CMK (cell line): ENCODE results near the gene SUMO1.

Experiments used
- DNase-seq: peaks from one replicate; pipeline ENCODE4 v3.0.0-alpha.2; 2010; ENCODE audit warnings: low read depth

SUMO1 gene

DNA sequence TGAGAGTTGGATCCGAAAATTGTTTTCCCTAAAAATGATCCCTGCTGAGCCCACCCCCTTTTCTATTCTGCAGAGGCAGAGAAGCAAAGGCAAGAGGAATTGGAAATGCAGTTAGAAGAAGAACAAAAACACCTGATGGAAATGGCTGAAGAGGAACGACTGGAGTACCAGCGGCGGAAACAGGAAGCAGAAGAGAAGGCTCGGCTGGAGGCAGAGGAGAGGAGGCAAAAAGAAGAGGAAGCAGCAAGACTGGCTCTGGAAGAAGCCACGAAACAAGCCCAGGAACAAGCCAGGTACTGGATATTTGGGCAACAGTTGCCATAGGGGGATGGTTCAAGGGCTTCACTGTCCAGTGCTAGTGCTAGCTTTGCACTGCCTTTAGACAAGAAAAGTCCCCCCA lies 41.7 kb downstream of the SUMO1 start:
- no peak for DNase-seq

DNA sequence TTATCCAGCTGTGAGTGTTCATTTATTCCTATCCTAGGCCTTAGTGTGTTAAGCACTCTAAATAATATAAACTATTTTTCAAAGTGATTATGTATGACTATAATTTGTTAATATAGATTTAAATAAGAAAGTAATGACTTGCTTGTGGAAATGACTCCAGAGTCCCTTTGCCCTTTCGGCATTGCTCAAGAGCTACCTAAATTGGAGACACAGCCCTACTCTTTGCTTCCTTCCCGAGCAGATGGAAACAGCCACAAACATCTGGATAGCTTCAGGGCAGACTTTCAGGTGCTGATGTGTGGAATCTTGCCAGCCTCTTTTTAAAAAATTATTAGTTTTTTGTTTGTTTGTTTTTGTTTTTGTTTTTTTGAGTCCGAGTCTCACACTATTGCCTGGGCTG lies 44.0 kb downstream of the SUMO1 start:
- DNase-seq = no peak

DNA sequence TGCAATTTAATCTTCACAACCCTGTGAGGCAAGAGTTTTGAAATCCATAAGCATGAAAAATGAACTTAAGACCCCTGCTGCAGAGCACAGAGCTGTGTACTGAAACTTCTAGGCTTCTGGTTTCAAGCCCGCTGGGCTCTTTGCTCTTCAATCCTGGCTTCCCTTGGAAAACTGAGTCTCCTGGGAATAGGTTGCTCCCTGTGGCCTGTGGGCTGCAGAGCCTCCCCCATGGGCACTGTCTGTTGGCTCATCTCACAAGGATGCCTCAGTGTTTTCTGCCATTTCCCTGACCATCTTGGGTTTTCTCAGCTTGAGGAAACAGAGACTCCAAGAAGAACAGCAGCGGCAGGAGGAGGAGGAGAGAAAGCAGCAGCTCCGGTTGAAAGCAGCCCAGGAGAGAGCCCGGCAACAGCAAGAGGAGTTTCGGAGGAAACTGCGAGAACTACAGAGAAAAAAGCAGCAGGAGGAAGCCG lies 44.5 kb downstream of the SUMO1 start:
- no peak for DNase-seq

DNA sequence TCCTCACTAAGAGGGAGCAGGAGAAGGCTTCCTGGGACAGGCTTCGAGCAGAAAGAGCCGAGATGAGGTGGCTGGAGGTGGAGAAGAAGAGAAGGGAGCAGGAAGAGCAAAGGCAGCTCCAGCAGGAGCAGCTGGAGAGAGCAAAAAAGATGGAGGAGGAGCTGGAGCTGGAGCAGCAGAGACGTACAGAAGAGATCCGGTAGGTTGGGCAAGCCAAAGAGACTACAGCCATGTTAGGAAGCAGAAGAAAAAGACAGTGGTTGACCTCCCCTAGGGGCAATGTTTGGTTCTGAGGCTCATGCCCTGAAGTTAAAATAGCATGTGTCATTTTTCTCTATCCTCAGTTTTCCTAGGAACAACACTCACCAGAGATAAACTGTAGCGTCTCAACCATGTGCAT lies 45.1 kb downstream of the SUMO1 start:
- DNase-seq = no peak

DNA sequence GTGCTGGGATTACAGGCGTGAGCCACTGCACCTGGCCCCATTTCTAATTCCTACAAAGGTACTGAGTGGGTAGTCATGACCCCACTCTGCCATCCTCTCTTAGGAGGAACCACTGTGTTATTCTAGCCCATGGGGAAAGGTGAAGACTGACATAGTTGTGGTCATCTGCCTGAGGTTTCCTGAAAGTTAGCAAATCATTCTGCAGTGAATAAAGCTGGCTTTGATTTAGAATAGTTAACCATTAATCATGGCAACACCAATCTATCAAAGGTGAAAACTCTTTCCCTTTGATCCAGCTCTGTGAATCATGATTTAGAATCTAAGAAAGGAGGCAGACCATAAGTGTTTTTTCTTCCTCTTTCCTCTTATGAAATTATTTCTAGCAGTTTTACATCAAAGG lies 50.8 kb downstream of the SUMO1 start:
- DNase-seq = no peak

DNA sequence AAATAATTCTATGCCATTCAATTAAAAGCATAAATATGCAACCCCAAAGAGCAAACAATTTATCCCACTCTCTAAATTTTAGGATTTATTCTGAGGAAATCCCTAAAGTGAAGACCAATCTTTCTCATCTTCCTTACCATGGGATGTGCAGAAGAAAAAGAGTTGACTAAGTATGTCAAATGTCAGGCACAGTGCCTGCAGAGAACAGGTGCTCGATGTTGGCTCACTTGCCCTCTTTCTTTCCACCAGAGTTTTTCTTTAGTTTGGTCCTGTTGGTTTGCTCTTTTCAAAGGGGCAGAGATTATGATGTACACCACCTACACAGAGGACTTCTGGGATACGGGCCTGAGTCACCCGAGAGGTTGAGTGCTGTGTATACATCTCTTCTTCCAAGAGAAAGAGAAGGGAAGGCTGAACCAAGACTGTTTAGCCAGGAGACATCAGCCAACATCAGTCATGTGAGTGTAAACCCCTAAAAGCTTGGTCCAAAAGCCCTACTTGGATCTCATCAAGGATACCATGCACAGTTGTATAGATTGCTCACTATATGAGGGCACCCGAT lies 51.7 kb downstream of the SUMO1 start:
- no peak for DNase-seq

DNA sequence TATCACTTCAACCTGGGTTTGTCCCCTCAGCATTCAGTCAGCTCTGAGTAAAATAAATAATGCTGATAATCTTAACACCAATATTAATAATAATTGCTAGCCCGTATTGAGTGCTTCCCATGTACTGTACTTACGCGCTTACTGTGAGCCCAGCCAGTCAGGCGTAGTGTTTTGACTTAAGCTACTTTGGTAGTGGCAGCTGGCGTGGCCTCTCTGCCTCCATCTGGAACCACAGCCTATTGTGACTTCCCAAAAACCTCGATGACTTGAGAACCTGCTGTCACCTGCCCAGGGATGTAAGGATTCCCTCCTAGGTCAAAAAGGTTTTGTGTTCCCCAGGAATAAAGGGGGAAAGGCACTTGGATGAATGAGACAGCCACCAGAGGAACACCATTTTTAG lies 53.2 kb downstream of the SUMO1 start:
- DNase-seq = no peak

DNA sequence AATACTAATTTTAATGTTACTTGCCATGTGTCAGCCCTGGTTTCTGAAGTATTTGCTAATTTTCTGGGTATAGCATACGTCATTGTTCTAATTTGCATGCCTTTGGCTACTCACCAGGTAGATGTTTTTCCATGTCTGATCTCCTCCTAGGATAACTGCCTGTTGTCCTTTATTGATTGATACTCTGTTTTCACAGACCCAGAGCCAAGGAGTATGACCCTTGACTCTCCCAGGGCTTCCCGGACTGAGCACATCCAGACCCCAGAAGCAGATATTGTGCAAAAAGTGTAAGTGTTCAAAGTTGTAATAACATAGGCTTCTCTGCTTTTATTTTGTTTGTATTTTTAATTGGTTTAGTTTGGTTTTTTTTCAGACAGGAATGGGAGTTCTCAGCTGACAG lies 53.8 kb downstream of the SUMO1 start:
- DNase-seq = no peak

DNA sequence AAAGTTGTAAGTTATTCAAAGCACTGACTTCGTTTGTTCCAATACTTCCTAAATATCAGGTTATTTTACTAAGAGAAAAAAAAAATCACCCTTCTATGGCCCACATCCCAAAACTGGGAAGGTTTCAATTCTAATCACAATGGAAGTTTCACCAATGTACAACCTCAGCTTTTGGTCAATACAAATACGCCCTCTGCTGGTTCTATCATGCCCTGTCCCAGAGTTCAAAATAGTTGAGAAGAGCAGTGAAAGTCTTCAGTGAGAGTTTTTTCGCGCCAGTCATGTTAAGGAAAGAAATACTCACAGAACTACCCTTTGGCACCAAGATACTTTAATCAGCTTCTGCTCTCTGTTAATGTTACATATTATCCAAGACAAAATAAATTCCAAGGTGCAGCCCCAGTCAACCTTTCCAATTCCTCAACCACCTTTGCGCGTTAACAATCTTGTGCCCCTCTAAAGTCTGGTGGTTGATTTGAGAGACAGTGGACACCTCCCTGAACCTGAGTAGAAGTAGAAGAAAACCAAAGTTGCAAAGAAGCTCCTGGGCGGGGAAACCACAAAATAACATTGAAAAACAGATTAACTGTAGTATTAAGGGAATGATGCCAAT lies 59.9 kb downstream of the SUMO1 start:
- peak; percentile 25 for DNase-seq

DNA sequence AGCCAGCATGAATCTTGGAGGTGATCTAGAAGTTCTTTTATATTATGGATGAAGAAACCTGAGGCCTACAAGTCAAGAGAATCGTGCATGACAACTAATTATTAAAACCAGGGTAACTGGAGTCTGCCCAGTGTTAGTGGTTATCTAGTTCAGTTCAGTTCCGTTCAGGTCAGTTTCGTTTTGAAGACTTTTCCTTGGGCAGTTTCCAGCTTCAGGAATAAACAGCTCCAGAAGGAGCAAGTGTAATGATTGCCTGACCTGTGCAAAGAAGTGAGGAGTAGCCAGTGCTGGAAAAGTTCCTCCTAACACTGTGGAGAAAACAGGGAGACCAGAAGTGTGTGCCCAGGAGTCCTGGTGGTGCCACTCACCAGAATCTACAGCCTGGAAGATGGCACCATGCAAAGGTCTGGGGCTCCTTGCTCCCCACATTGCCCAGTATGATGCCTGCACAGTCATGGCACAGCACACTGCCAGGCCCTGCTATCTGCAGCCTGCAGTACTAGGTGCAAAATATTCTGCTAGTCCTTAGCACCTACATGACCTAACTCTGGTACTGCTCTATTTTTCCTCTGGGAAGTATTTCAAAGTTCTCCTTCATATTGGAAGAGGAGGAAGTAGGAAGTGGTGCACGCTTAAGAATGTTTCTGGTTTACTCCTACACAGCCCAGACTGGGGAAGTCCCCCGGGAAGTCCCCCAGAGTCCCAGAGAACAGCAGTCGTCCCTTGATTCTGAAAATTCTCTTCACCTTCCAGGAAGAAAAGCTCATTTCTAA lies 65.8 kb downstream of the SUMO1 start:
- DNase-seq = no peak

DNA sequence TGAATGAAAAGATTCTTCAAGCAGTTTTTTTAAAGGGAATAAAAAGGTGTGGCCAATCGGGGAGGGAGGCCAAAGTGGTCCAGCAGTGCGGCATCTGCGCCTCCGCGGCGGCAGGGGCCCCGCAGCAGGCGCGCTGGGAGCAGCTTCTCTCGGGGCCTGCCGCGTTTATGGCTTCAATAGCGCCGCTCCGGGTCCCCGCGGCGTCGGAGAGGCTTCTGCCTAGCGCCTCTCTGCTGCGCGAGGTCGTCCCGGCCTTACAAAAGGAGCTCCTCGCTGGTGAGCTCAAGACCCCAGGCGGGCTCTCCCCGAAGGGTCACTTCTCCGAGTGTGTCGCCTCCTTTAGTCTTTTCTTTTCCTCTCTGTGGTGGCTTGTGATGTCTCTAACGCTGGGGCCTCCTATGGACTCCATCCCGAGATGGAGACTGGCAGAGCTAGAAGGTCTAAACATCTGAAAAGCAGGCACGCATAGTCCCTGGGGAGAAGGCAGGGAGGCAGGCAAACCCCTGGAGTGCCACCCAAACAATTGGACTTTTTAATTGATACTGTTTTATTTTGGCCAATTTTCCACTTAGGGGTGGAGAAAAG lies 67.1 kb downstream of the SUMO1 start:
- no peak for DNase-seq

DNA sequence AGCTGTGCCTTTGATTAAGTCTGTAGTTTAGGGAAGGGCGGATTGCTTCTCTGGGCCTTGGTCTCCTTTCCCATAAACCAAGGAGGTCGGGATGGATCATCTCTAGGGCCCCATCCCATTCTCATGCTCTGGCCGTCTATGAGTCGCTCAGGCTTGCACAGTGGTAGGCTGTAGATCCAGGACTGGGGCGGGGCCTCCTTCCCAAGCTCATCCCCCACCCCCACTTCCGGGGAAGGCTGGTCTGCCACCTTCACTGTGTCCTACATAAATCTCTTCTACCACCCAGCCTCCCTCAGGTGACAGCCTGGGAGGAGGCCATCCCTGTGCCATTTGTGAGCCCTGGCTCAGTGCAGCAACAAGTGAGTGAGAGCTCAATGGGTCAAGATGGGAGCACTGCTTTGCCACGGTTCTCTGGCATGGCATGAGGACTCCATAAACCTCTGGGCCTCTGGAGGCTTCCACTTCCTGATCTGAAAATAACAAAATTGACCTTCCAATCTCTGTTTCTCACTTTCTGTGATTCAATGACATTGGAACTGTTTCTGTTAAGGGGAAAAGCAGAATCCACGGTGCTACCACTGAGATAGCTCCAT lies 68.5 kb downstream of the SUMO1 start:
- no peak for DNase-seq

DNA sequence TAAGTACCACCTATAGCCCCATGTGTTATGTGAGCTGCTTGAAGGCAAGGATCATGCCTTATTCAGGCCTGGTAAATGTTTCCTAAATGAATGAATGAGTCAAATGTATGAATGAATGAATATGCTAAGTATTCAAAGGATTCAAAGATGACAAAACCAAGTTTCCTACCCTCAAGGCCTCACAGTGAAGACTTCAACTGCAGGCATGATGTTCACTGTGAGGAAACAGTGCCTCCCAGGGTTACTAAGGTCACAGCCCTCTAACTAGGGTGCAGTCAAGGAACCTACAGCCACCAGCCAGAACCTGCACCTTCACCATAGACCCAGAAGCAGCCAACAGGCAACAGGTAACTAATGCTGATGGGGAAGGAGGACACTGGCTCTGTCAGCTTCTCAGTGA lies 69.3 kb downstream of the SUMO1 start:
- DNase-seq = no peak

DNA sequence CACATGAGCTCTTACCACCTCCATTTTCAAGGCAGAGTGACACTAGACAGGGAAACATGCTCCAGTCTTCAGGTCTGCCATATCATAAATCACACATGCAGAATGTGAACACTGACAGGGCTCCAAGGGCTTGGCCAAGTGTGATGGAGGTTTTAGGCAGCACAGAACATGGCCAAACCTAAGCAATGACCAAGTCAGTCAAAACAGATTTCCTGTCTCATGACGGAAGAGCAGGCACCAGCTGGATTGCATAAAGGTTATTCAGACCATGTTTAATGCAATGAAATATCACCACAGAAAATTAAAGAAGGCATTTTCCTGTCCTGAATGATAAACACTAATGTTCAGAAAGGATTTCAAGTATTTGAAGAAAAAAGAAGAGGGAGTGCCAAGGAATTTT lies 72.5 kb downstream of the SUMO1 start:
- no peak for DNase-seq

DNA sequence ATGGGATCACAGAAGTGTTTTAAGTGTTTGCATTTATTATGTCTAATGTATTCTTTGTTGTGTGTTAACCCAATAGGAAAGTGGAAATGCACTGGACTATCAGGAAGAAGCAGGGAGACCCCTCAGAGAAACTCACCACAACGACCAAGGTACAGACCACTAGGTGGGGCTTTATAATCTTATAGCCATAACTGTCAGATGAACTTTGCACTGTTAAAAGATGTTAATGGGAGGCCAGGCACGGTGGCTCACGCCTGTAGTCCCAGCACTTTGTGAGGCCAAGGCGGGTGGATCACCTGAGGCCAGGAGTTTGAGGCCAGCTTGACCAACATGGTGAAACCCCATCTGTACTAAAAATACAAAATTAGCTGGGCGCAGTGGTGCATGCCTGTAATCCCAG lies 73.2 kb downstream of the SUMO1 start:
- no peak for DNase-seq

DNA sequence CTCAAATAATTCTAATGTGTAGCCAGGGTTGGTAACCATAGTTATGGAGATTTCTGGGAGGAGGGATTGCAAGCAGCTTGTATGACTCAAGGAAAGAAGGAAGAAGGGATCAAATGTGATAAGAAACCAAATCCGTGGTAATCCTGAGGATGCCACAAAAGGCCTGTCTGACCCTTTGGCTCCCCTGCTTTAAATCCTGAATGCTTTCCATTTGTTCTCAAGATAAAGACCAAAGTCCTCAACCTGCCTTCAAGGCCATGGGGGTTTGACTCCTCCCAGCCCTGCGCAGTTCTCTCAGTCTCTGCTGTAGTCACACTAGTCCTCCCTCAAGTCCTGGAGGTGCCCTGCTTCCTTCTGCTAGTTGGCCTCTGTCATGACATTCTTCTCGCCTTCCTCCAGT lies 74.0 kb downstream of the SUMO1 start:
- no peak for DNase-seq

DNA sequence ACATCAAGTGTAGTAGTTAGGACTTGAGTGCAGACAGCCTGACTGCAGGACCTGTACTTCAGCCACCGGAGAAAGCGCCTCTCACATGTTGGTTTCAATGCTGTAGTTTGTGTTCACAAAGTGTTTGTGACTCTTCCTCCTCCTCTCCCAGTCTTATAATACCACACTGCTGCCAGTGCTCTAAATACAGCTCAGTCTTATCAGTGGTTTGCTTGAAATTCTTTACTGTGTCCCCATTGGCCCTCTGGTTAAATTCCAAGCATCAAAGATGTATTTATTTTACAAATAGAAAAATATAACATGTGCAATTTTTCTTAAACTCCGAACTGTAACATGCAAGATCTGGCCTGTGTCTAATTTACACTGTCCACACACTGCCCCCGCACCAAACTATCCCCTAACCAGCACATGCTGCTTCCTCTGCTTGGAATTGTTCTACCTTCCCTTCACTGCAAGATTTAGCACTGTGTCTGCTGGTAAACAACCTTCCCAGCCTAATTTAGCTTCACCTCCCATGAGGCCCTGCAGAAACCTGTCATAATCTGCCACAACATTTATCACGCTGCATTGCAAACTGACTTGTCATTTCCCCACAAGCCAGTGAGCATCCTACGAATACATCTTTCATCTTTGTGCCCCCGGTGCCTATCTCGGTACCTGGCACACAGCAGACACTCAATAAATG lies 77.1 kb downstream of the SUMO1 start:
- DNase-seq = no peak

DNA sequence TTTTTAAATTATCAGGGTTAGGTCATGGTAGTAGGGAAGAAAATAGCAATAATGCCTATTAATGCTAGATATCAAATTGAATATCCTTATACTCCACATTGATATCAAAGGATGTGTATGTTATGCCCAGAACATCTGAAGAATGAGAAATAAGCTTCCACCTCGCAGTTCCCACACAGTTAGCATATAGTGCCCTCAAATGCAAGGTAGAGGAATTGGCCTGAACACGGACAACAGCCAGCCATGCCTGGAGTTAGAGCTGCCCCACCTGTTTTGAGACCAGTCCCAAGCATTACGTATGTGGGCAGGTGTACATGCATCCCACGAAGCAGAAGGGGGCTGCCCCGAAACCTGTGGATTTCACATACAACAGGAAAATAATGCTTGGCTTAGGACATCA lies 79.6 kb downstream of the SUMO1 start:
- DNase-seq = no peak

DNA sequence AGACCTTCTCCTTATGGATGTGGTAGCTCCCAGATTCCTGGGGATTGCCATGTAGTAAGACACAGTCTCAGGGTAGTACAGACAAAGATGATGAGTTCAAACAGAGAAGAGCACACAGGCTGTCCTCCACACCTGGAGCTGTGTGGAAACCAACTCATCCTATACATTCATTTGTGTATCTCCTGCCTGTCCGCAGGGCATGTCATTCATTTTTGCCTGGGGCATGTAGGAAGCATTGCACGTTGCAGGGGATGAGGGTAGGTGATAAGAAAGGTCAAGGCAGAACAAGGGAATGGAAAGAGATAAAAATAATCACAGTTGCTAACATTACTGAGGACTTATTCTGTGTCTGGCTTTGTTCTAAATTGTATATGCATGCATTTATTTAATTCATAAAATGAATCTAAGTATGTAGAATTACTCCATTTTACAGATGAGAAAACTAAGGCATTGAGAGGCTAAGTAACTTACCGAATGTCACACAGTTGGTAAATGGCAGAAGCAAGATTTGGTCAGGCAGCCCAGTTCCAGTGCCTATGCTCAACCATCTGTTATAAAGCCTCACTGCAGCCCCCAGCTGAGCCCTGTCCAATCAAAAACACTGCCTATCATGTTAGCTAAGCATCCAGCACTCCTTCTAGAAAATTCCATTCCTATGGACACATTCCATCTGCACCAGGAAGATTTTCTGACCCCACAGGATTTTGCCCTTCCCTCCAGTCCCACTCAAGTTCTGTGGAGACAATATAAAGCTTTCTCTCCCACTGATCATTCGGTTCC lies 81.0 kb downstream of the SUMO1 start:
- no peak for DNase-seq
